Activated CD4-positive, alpha-beta T cell treated with anti-CD3 and anti-CD28 coated beads for 1 hour (primary cell): ENCODE results near the gene SNX3.

Source experiments
- DNase-seq: peaks from one replicate; pipeline ENCODE4 v3.0.0-alpha.2; 2020

Gene SNX3

GRCh38 chr6:108170332-108171290 lies 90.2 kb downstream of the SNX3 start:
- DNase-seq, result no peak

GRCh38 chr6:108169464-108170331 lies 91.1 kb downstream of the SNX3 start:
- no peak for DNase-seq

- no peak for DNase-seq
Measured at GRCh38 chr6:108168501-108169463, 92.1 kb downstream of the SNX3 start.

- no peak for DNase-seq
Measured at GRCh38 chr6:108168090-108168463, 92.8 kb downstream of the SNX3 start.

GRCh38 chr6:108167449-108168089 lies 93.3 kb downstream of the SNX3 start:
- DNase-seq, result no peak

GRCh38 chr6:108166664-108167448 lies 94.0 kb downstream of the SNX3 start:
- DNase-seq, result no peak

- DNase-seq, result no peak
Measured at GRCh38 chr6:108165714-108166663, 94.9 kb downstream of the SNX3 start, which contains the start of gene NR2E1. Gene NR2E1 (plus strand): TSS chr6:108166022. CDS start chr6:108166766, 744 bp downstream.

GRCh38 chr6:108164815-108165706 lies 95.8 kb downstream of the SNX3 start:
- DNase-seq, result no peak

GRCh38 chr6:108164543-108164814 lies 96.4 kb downstream of the SNX3 start:
- no peak for DNase-seq

- no peak for DNase-seq
Measured at GRCh38 chr6:108163644-108164542, 96.9 kb downstream of the SNX3 start.

- no peak for DNase-seq
Measured at GRCh38 chr6:108163267-108163643, 97.6 kb downstream of the SNX3 start.

- DNase-seq, result no peak
Measured at GRCh38 chr6:108161724-108162282, 99.0 kb downstream of the SNX3 start.
